ENCODE results near the gene ZNF689.

DNA sequence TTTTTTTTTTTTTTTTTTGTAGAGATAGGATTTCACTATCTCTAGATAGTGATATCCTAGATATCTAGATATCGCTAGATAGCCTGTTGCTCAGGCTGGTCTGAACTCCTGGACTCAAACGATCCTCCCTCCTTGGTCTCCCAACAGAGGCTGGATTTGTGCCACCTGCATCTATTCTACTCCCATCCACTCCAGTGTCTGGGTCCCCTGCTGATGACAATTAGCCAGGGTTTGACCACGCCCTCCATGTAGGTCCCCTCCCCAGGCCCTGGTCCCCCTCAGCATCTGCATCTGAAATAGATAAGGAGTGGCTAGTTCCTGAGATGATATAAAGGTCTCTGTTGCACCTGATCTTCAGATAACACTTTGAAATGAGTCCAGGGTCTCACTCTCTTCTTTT, 40.9 kb downstream of the ZNF689 start:
- TF ChIP-seq, protein P1, sequence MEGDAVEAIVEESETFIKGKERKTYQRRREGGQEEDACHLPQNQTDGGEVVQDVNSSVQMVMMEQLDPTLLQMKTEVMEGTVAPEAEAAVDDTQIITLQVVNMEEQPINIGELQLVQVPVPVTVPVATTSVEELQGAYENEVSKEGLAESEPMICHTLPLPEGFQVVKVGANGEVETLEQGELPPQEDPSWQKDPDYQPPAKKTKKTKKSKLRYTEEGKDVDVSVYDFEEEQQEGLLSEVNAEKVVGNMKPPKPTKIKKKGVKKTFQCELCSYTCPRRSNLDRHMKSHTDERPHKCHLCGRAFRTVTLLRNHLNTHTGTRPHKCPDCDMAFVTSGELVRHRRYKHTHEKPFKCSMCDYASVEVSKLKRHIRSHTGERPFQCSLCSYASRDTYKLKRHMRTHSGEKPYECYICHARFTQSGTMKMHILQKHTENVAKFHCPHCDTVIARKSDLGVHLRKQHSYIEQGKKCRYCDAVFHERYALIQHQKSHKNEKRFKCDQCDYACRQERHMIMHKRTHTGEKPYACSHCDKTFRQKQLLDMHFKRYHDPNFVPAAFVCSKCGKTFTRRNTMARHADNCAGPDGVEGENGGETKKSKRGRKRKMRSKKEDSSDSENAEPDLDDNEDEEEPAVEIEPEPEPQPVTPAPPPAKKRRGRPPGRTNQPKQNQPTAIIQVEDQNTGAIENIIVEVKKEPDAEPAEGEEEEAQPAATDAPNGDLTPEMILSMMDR (IDR thresholded peaks at IDR 0.05): no peak
- no peak for TF ChIP-seq POLR2A (IDR thresholded peaks at IDR 0.05)

Measured in adrenal gland (tissue), 5 donors.